Erythroblast (primary cell): ENCODE data around the gene SSX2IP.
A peak's percentile ranks its signal among the peaks of the same experiment; 100 is the strongest.

ENCODE experiments used
- DNase-seq, 2 experiments: peaks; one replicate each; lab custom pipeline; 2025; lab: John Stamatoyannopoulos, UW
- GATA1 ChIP-seq: IDR thresholded peaks from 2 replicates; pipeline ENCODE4 v1.6.1; 2011; ENCODE audit warnings: low read depth, mild to moderate bottlenecking, control low read depth, low read length, moderate library complexity
- POLR2A ChIP-seq: IDR thresholded peaks from 2 replicates; pipeline ENCODE4 v1.6.1; 2011; ENCODE audit warnings: mild to moderate bottlenecking, low read length

Gene SSX2IP

DNA sequence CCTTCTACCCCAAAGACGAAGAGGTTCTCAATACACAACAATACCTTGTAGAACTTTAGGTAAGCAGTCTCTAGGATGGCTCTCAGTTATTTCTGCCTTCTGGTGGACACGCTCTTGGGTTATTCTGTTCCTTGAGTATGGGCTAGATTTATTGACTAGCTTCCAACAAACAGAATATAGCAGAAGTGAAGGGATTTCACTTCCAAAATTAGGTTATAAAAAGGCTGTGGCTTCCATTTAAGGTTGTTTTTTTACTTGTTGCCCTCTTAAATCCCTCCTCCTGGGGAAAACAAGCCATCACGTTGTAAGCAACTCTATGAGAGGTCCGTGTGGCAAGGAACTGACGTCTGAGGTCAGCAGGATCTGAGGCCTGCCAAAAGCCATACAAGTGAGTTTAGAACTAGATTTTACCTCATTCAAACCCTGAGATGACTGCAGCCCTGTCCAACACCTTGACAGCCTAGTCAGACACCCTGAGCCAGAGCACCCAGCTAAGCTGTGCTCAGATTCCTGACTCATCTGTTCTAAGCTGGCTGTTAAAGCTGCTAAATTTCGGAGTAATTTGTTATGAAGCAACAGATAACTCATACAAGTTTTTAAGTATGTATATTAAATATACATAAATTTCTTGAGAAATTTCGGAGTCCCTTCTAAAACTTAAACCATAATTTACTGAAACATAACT, 12.7 kb downstream of the SSX2IP start:
- TF ChIP-seq POLR2A (no peak), GATA1 (no peak)
- no peak for DNase-seq

- no peak for TF ChIP-seq POLR2A
- no peak for TF ChIP-seq GATA1
- no peak for DNase-seq
Measured at GRCh38 chr1:84675631-84676030, 14.6 kb downstream of the SSX2IP start.

DNA sequence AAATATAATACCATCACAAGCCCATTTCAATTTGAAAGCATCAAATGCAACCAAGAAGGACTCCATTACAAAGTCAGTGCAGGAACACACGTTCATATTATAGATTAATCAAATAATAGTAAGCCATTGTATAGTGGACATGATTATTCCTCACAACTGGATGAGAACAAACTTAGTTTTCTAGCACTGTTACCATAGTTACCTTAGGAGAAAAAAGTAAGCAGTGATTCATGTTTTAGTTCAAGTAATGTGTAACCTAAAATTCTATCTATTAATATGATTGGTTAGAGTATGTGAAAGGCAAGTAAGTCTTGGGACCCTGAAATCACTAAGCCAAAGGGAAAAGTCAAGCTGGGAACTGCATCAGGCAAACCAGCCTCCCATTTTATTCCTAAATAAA, 15.2 kb downstream of the SSX2IP start:
- no peak for TF ChIP-seq POLR2A
- TF ChIP-seq GATA1: no peak
- DNase-seq: no peak

DNA sequence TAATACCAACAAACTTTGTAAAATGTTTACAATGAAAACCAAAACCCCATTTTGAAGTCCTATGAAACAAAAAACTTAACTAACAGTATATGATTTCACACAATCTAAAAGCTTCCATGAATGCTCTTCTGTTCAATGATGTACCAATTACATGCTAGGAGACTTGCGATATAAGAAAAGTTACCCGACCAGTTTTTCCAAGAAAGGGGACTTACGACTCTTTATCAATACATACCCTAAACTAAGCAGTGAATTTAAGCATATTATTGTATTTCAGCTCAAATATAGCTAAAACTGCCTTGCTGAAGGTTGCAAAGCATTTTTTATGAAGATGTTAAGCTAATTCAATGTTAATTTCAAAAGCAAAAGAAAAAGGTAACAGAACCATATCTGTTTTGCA, 15.6 kb downstream of the SSX2IP start:
- no peak for DNase-seq

GRCh38 chr1:84674021-84674420, 16.2 kb downstream of the SSX2IP start:
- no peak for TF ChIP-seq GATA1
- TF ChIP-seq POLR2A: no peak
- DNase-seq: no peak

More for the DNA sequence above, 15.6 kb downstream of the SSX2IP start:
- no peak for TF ChIP-seq GATA1
- no peak for TF ChIP-seq POLR2A

DNA sequence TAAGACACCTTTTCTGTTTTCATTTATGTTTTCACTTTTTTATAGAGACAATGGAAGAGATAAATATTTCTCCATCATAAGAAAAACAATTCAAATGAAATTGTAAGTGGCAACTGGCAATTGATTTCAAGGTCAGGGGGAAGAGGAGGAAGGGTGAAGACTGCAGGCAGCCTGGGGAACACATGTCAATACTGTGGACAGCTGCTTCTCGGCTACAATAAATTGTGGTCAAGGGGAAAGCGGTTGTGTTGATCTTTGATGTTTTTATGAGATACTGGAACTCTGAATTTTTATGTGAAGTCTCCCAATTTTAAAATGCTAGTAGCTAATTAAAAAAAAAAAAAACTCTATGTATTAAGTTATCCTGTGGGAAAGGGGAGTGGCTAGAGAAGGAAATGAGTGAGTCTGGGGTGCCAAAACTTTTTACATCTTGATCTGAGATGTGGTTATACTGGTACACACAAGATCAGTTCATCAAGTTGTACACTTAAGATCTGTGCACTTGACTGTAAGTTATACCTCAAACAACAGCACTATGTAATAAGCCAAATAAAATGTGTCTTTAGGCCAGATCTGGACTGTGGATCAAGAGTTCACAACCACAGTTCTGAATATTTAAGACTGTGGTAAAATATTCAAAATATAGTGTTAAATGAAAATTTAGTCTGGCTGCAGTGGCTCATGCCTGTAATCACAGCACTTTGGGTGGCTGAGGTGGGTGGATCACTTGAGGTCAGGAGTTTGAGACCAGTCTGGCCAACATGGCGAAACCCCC, 18.0 kb downstream of the SSX2IP start:
- TF ChIP-seq POLR2A: no peak
- TF ChIP-seq GATA1: no peak
- no peak for DNase-seq

DNA sequence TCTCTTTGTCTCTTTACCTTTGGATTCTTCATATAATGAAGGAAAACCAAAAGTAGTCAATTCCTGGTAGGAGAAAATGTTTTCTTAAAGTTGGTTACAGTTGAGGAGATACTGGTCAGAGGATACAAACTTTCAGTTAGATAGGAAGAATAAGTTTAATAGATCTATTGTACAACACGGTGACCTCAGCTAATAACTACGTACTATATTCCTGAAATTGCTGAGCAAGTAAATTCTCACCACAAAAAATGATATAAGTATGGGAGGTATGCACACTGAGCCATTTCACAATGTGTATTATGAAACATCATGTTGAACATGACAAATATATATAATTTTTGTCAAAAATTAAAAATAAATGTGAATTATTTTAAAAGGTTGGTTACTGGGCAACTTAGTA, 20.4 kb downstream of the SSX2IP start:
- TF ChIP-seq POLR2A (no peak), GATA1 (no peak)
- DNase-seq: no peak

DNA sequence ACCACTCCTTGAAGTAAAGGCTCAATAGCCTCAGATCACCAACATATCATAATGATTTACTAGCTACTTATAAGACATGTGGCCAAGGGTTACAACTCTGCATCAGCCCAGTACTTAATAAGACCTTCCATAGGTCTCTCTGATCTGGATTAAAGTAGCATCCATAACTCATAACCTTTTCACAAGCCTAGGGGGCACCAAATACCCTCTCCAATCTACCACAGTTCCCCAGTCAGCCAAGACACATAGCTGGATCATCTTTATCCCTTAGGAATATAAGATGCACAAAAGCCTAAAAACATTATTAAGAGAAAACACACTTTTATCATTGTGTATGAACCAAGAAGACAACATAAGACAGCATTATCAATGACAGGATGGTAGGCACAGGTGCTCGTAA, 22.1 kb downstream of the SSX2IP start:
- no peak for TF ChIP-seq POLR2A
- no peak for TF ChIP-seq GATA1
- DNase-seq: peak; percentile 40 to 65

DNA sequence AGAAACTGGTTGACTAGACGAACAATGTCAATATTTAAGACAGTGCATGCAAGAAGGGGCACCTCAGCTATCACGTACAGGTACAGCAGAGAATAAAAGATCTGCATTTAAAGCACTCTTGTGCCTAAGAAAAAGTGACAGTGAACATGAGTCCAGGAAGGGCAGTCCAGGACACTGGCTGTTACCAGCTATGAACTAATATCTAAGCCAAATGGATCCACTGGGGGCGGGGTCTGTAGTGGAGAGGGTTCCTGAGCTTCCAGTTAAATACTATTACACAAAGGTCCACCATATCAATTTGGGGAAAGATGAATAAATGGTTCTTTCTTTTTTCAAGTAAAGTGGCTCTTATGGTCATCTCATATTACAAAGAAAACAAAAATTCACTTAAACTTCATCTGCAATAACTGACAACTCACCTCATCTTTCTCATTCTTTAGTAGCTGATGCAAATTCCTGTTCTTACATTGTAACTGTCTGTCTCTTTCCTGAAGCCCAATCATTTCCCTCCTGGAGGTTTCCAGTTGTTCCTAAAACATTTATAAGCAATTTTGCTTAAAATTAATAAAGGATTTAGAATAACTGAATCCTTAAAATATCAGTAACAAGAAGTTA, 24.5 kb downstream of the SSX2IP start:
- TF ChIP-seq POLR2A: no peak
- TF ChIP-seq GATA1: no peak
- DNase-seq: no peak

- no peak for TF ChIP-seq POLR2A
- no peak for TF ChIP-seq GATA1
- DNase-seq: no peak
Measured at GRCh38 chr1:84653130-84653677, 37.1 kb downstream of the SSX2IP start.

DNA sequence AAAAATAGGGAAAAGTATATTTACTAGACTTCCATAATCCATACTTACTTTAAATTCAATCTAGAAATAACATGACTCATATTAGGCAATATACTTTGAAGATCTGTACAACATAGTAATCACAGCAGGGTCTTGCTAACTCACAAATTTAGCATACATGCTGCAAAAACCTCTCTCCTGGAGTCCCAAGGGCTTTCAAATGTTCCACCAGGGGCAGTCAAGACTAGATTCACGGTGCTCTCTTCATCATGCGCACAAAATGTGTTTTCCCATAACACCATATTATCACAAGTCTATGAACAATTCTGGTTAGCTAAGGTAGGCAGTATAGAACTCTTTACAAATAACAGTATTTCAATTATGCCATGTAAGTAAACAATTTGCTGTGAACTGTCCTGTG, 45.8 kb downstream of the SSX2IP start:
- no peak for DNase-seq
- TF ChIP-seq POLR2A (no peak), GATA1 (no peak)

DNA sequence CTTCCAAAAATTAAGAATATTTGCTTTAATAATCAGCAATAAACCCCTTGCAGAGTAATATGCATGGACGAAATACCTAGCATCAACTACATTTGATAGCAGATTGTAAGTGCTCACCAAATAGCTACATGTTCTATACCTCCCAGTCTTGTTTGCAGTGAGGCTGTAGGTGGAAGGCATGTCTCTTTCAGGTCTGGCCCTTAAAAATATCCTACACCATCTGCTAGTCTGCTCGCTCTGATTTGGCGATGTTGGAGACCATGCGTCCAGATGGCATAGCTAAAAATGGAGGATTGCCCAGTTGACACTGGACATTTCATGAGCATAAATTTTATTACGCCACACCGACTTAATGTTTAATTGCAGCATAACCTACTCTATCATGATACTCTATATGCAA, 47.1 kb downstream of the SSX2IP start:
- TF ChIP-seq GATA1 (no peak), POLR2A (no peak)

GRCh38 chr1:84642774-84643173, 47.5 kb downstream of the SSX2IP start:
- DNase-seq: peak; percentile 29 to 73
- no peak for TF ChIP-seq GATA1
- no peak for TF ChIP-seq POLR2A

More for the DNA sequence above, 47.1 kb downstream of the SSX2IP start:
- peak in 1 of 2 experiments; percentile 22 for DNase-seq

GRCh38 chr1:84639731-84640130, 50.5 kb downstream of the SSX2IP start:
- peak in 1 of 2 experiments; percentile 59 for DNase-seq

- TF ChIP-seq POLR2A: no peak
- no peak for TF ChIP-seq GATA1
- DNase-seq: no peak
Measured at GRCh38 chr1:84635429-84635828, 54.8 kb downstream of the SSX2IP start.
